HG03066 (cell line): Measurements from ENCODE around the gene MYO7A.

ENCODE experiments used
- ATAC-seq: cut with Tn5 transposase; IDR thresholded peaks from one replicate; pipeline ENCODE4 v1.9.1; 2021; ENCODE audit warnings: low read depth; ENCODE audit not compliant: unreplicated experiment

Gene MYO7A

GRCh38 chr11:77252555-77253270, 124.7 kb downstream of the MYO7A start:
- no peak for ATAC-seq

- ATAC-seq = no peak
Measured at GRCh38 chr11:77253690-77254089, 125.6 kb downstream of the MYO7A start.

DNA sequence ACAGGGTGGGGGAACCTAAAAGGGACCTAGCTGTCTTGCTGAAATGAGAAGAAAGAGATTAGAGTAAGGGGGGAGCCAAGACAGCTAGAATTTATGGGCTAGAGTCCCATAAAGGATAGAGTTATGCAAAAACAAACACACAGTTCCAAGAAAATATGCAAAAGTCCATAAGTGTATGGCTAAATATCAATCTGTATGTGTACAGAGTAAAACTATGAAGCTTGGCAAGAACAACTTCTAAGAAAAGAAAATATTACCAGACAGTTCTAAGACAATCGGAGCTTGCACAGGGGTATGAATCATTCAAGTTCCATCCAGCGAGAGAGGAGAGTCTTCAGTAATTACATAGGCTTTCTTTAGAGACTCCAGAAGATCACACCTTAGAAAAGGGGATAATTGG, 131.6 kb downstream of the MYO7A start:
- ATAC-seq = no peak

- ATAC-seq = no peak
Measured at GRCh38 chr11:77262803-77263202, 134.8 kb downstream of the MYO7A start.
